PC-9 (cell line): ENCODE data around the gene NFE2L2. TPM values are rescaled to one million over a fixed set of nuclear protein-coding genes. Genes with fewer than 3 reads are reported as not detected.

Source experiments
- BruUV-seq: library from RNA; stranded (reverse); fragments of 400-500 nt; replicated peaks from 2 replicates; lab custom pipeline; 2021; lab: Mats Ljungman, UMichigan
- CTCF ChIA-PET: fragments of 300-600 bp; sonication (Branson Sonifier 250); formaldehyde crosslinking; loops from one replicate; lab custom pipeline; 2022; ENCODE audit warnings: antibody characterized with exemption; lab: Charles Lee
- POLR2A ChIA-PET: fragments of 300-600 bp; sonication (Branson Sonifier 250); formaldehyde crosslinking; loops from one replicate; lab custom pipeline; 2022; ENCODE audit warnings: antibody characterized with exemption; ENCODE audit not compliant: unreplicated experiment; lab: Charles Lee
- DNase-seq, 2 experiments: peaks; one replicate each; pipeline versions ENCODE4 v3.0.0 to v3.0.0-alpha.2; 2015 to 2022; ENCODE audit warnings: mixed read lengths in 1 of 2
- H2AFZ ChIP-seq: fragments of 200-600 bp; sonication (generic); 2 replicates; pipeline ENCODE4 v1.8.1; 2017; ENCODE audit warnings: antibody characterized with exemption
- H3F3A ChIP-seq: fragments of 200-600 bp; sonication (generic); 2 replicates; pipeline ENCODE4 v1.8.1; 2017; ENCODE audit warnings: antibody characterized with exemption, mild to moderate bottlenecking, low read depth; ENCODE audit not compliant: insufficient read depth
- H3K27ac ChIP-seq: fragments of 200-600 bp; sonication (generic); 2 replicates; pipeline ENCODE4 v1.6.1; 2016; ENCODE audit warnings: mixed run types
- H3K27me3 ChIP-seq: fragments of 200-600 bp; sonication (generic); 2 replicates; pipeline ENCODE4 v1.6.1; 2016; ENCODE audit warnings: low read depth, mixed run types; ENCODE audit not compliant: insufficient read depth
- H3K36me3 ChIP-seq: fragments of 200-600 bp; sonication (generic); 2 replicates; pipeline ENCODE4 v1.6.1; 2016; ENCODE audit warnings: low read depth, mixed run types
- H3K4me1 ChIP-seq: fragments of 200-600 bp; sonication (generic); replicated peaks from 2 replicates; pipeline ENCODE4 v1.6.1; 2016; ENCODE audit warnings: mixed run types; ENCODE audit not compliant: insufficient read depth
- H3K4me2 ChIP-seq: fragments of 200-600 bp; sonication (generic); 2 replicates; pipeline ENCODE4 v1.6.1; 2017; ENCODE audit warnings: mixed run types
- H3K4me3 ChIP-seq: fragments of 200-600 bp; sonication (generic); 2 replicates; pipeline ENCODE4 v1.6.1; 2016; ENCODE audit warnings: mixed run types
- H3K79me2 ChIP-seq: fragments of 200-600 bp; sonication (generic); 2 replicates; pipeline ENCODE4 v1.6.1; 2017; ENCODE audit warnings: low read depth, mixed run types
- H3K9me2 ChIP-seq: fragments of 200-600 bp; sonication (generic); 2 replicates; pipeline ENCODE4 v1.8.1; 2017; ENCODE audit warnings: mild to moderate bottlenecking; ENCODE audit not compliant: insufficient read depth
- H3K9me3 ChIP-seq: fragments of 200-600 bp; sonication (generic); 2 replicates; pipeline ENCODE4 v1.8.1; 2016; ENCODE audit warnings: low read depth; ENCODE audit not compliant: insufficient read depth
- H4K20me1 ChIP-seq: fragments of 200-600 bp; sonication (generic); 2 replicates; pipeline ENCODE4 v1.8.1; 2017; ENCODE audit not compliant: insufficient read depth
- EZH2 ChIP-seq: fragments of 200-600 bp; sonication (generic); IDR thresholded peaks from 2 replicates; pipeline ENCODE4 v1.8.0; 2017; ENCODE audit warnings: antibody characterized with exemption, low read depth
- intact Hi-C: fragments of 100-400 bp; cut with micrococcal nuclease; formaldehyde crosslinking; loops from one replicate; pipeline ENCODE4 v1.10.0; 2022; ENCODE audit not compliant: unreplicated experiment
- total RNA-seq: library from RNA; stranded (reverse); gene quantifications from 2 replicates; pipeline ENCODE4 v1.2.3, GENCODE V29; 2021
- TF ChIP-seq, protein P1 (sequence below): fragments of 200-600 bp; sonication (generic); conservative IDR thresholded peaks from 2 replicates; pipeline ENCODE4 v1.6.1; 2017; ENCODE audit warnings: mixed run types, antibody characterized with exemption, mild to moderate bottlenecking, moderate library complexity

The NFE2L2 gene
- total RNA-seq, 1 experiment from 2014 or later: 138 TPM

- POLR2A ChIA-PET: interaction anchor here (0.6 to 1.7 kb wide), 4 partner anchors 47 to 917 kb away, joined by 4 to 31 read pairs (median 6); partner anchors contain the start of gene NFE2L2
- peaks cover 56% of the 10 kb centered on the region for H3F3A ChIP-seq
- intact Hi-C loops: loop anchor here (1.0 to 5.0 kb wide), 6 partner anchors 29 to 406 kb away; a partner anchor contains a TSS
Measured at GRCh38 chr2:177212891-177213856, 51.4 kb downstream of the NFE2L2 start.

GRCh38 chr2:177212106-177212890, 52.2 kb downstream of the NFE2L2 start, which contains the start of gene HNRNPA3:
Gene HNRNPA3 (plus strand): TSS chr2:177212794. CDS start chr2:177212800, 6 bp downstream.
- peak within 1 kb of the TSS; percentile 89 for H3K4me2 ChIP-seq
- H3K27me3 ChIP-seq: no peaks in the 10 kb centered on the region
- intact Hi-C loops: loop anchor here (1.0 to 5.0 kb wide), 6 partner anchors 30 to 407 kb away; a partner anchor contains a TSS
- ChIA-PET POLR2A (interaction anchor here (0.6 to 1.7 kb wide), 8 partner anchors 11 to 918 kb away, joined by 4 to 31 read pairs (median 5); partner anchors contain the start of gene NFE2L2), CTCF (interaction anchor here (0.8 to 1.2 kb wide), 2 partner anchors 17 to 47 kb away, joined by 5 to 10 read pairs; no protein-coding TSS in a partner anchor)
- peak within 1 kb of the TSS; percentile 25 for H2AFZ ChIP-seq
- peak within 1 kb of the TSS; percentile 97 for H3K27ac ChIP-seq
- peaks cover 69% of the 10 kb centered on the region for H3K79me2 ChIP-seq
- H4K20me1 ChIP-seq: peaks cover 41% of the 10 kb centered on the region
- BruUV-seq: no TSS peak
- no peak for TF ChIP-seq EZH2
- TF ChIP-seq, protein P1, sequence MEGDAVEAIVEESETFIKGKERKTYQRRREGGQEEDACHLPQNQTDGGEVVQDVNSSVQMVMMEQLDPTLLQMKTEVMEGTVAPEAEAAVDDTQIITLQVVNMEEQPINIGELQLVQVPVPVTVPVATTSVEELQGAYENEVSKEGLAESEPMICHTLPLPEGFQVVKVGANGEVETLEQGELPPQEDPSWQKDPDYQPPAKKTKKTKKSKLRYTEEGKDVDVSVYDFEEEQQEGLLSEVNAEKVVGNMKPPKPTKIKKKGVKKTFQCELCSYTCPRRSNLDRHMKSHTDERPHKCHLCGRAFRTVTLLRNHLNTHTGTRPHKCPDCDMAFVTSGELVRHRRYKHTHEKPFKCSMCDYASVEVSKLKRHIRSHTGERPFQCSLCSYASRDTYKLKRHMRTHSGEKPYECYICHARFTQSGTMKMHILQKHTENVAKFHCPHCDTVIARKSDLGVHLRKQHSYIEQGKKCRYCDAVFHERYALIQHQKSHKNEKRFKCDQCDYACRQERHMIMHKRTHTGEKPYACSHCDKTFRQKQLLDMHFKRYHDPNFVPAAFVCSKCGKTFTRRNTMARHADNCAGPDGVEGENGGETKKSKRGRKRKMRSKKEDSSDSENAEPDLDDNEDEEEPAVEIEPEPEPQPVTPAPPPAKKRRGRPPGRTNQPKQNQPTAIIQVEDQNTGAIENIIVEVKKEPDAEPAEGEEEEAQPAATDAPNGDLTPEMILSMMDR: peak; percentile 27; the same call in 1 of the 2 replicates
- DNase-seq: peak; percentile 98 to 100
- H3K9me2 ChIP-seq: no peaks in the 10 kb centered on the region
- H3K4me3 ChIP-seq: peak within 1 kb of the TSS; percentile 76
- H3K9me3 ChIP-seq: no peaks in the 10 kb centered on the region
- peaks cover 47% of the 10 kb centered on the region for H3F3A ChIP-seq
- peaks cover 30% of the 10 kb centered on the region for H3K4me1 ChIP-seq
- peaks cover 41% of the 10 kb centered on the region for H3K36me3 ChIP-seq

More at GRCh38 chr2:177212891-177213856, 51.4 kb downstream of the NFE2L2 start:
- peaks cover 49% of the 10 kb centered on the region for H3K36me3 ChIP-seq
- no peak overlapping the region for H2AFZ ChIP-seq
- no peaks in the 10 kb centered on the region for H3K9me2 ChIP-seq
- H3K4me3 ChIP-seq: peak overlapping the region; percentile 76
- H4K20me1 ChIP-seq: peaks cover 48% of the 10 kb centered on the region
- H3K27me3 ChIP-seq: no peaks in the 10 kb centered on the region
- H3K4me1 ChIP-seq: peaks cover 30% of the 10 kb centered on the region
- TF ChIP-seq EZH2: no peak
- TF ChIP-seq, protein P1: no peak
- peak overlapping the region; percentile 97 for H3K27ac ChIP-seq
- CTCF ChIA-PET: no interaction called here
- BruUV-seq: no TSS peak
- no peaks in the 10 kb centered on the region for H3K9me3 ChIP-seq
- peaks cover 78% of the 10 kb centered on the region for H3K79me2 ChIP-seq
- DNase-seq: peak; percentile 86 to 91
- H3K4me2 ChIP-seq: peak overlapping the region; percentile 89
